Brain (organoid and tissue), 1 donor: ENCODE measurements around the gene SMIM10L1. TPM values are rescaled to one million over a fixed set of nuclear protein-coding genes. Genes with fewer than 3 reads are reported as not detected.

Experiments
- polyA plus RNA-seq: library from polyadenylated mRNA; stranded (reverse); fragments of 350-450 nt; fragmentation: Illumina TruSeq; extraction: RNeasy Lipid Tissue Mini Kit (QIAGEN cat#74804); gene quantifications from one replicate; pipeline ENCODE4 v1.2.3, GENCODE V29; 2015; ENCODE audit warnings: low read depth, low replicate concordance; ENCODE audit not compliant: insufficient read depth

Gene SMIM10L1
- polyA plus RNA-seq, 1 donor from 2014 or later, result 4.7 TPM

Other genes with a start within 250 kb of the SMIM10L1 start
- gene PRH2, start 242.0 kb upstream of the SMIM10L1 start, polyA plus RNA-seq, result not detected
- 0.73 TPM for gene TAS2R14, start 231.9 kb upstream of the SMIM10L1 start, polyA plus RNA-seq
- gene TAS2R50, start 184.3 kb upstream of the SMIM10L1 start, polyA plus RNA-seq, result not detected
- gene TAS2R20, start 172.9 kb upstream of the SMIM10L1 start, polyA plus RNA-seq, result not detected
- not detected for gene TAS2R19, start 148.6 kb upstream of the SMIM10L1 start, polyA plus RNA-seq
- not detected for gene TAS2R31, start 139.8 kb upstream of the SMIM10L1 start, polyA plus RNA-seq
- not detected for gene TAS2R46, start 108.9 kb upstream of the SMIM10L1 start, polyA plus RNA-seq
- not detected for gene TAS2R43, start 78.9 kb upstream of the SMIM10L1 start, polyA plus RNA-seq
- gene TAS2R30, start 36.5 kb upstream of the SMIM10L1 start, polyA plus RNA-seq, result not detected
- gene TAS2R42, start 15.7 kb downstream of the SMIM10L1 start, polyA plus RNA-seq, result not detected
- gene PRB3, start 98.5 kb downstream of the SMIM10L1 start, polyA plus RNA-seq, result not detected
- not detected for gene PRB4, start 139.2 kb downstream of the SMIM10L1 start, polyA plus RNA-seq
- gene PRB2, start 224.4 kb downstream of the SMIM10L1 start, polyA plus RNA-seq, result not detected